Measurements from ENCODE around the gene SYT7.

- TF ChIP-seq CTCF (tag by site-specific recombination; IDR thresholded peaks at IDR 0.05) (no peak), ZNF555 (tag by site-specific recombination; conservative IDR thresholded peaks at IDR 0.05) (no peak), ZNF768 (tag by site-specific recombination; IDR thresholded peaks at IDR 0.05) (no peak), ZNF391 (tag by site-specific recombination; IDR thresholded peaks at IDR 0.05; ENCODE audit: borderline replicate concordance, low read depth) (no peak), REST (tag by site-specific recombination; IDR thresholded peaks at IDR 0.05) (no peak), ZNF560 (tag by site-specific recombination; IDR thresholded peaks at IDR 0.05; ENCODE audit: borderline replicate concordance) (no peak), KLF1 (tag by site-specific recombination; IDR thresholded peaks at IDR 0.05) (no peak), TCF7L2 (IDR thresholded peaks at IDR 0.05; ENCODE audit: borderline replicate concordance, low read depth, low read length) (no peak)
These were observed 11.9 kb downstream of the SYT7 start for GRCh38 chr11:61569018-61569417.
